Smooth muscle cell (in vitro differentiated cells): ENCODE data around the gene PIGQ. TPM values are rescaled to one million over a fixed set of nuclear protein-coding genes. Genes with fewer than 3 reads are reported as not detected.

Experiments
- DNase-seq: peaks from one replicate; lab custom pipeline; 2025; ENCODE audit not compliant: unreplicated experiment; lab: John Stamatoyannopoulos, UW
- H2AFZ ChIP-seq: fragments of 200-600 bp; sonication (generic); 2 replicates; pipeline ENCODE4 v1.6.0; 2016; ENCODE audit warnings: antibody characterized with exemption, low read depth, mild to moderate bottlenecking
- H3F3A ChIP-seq: fragments of 200-600 bp; sonication (generic); 2 replicates; pipeline ENCODE4 v1.6.0; 2017; ENCODE audit warnings: antibody characterized with exemption, low read depth
- H3K27ac ChIP-seq: fragments of 200-600 bp; sonication (generic); 2 replicates; pipeline ENCODE4 v1.5.1; 2016; ENCODE audit warnings: low read depth, mild to moderate bottlenecking
- H3K27me3 ChIP-seq: fragments of 200-600 bp; sonication (generic); 2 replicates; pipeline ENCODE4 v1.6.1; 2016; ENCODE audit warnings: low read depth, mild to moderate bottlenecking
- H3K36me3 ChIP-seq: fragments of 200-600 bp; sonication (generic); 2 replicates; pipeline ENCODE4 v1.5.1; 2016; ENCODE audit warnings: low read depth
- H3K4me1 ChIP-seq: fragments of 200-600 bp; sonication (generic); 2 replicates; pipeline ENCODE4 v1.5.1; 2016; ENCODE audit warnings: low read depth
- H3K4me2 ChIP-seq: fragments of 200-600 bp; sonication (generic); 2 replicates; pipeline ENCODE4 v1.6.0; 2016; ENCODE audit warnings: mild to moderate bottlenecking
- H3K4me3 ChIP-seq: fragments of 200-600 bp; sonication (generic); 2 replicates; pipeline ENCODE4 v1.5.1; 2016; ENCODE audit warnings: mild to moderate bottlenecking
- H3K79me2 ChIP-seq: fragments of 200-600 bp; sonication (generic); 2 replicates; pipeline ENCODE4 v1.6.0; 2016; ENCODE audit warnings: low read depth, mild to moderate bottlenecking
- H3K9ac ChIP-seq: fragments of 200-600 bp; sonication (generic); 2 replicates; pipeline ENCODE4 v1.6.0; 2016; ENCODE audit warnings: low read depth
- H3K9me3 ChIP-seq: fragments of 200-600 bp; sonication (generic); replicated peaks from 2 replicates; pipeline ENCODE4 v1.5.1; 2016; ENCODE audit warnings: low read depth
- H4K20me1 ChIP-seq: fragments of 200-600 bp; sonication (generic); 2 replicates; pipeline ENCODE4 v1.6.0; 2016; ENCODE audit warnings: low read depth
- WGBS: methylation state at CpG from one replicate; pipeline ENCODE4 v1.1.7; 2016; ENCODE audit warnings: low lambda C conversion rate; 5-methylcytosine and 5-hydroxymethylcytosine counted together
- polyA plus RNA-seq: library from polyadenylated mRNA; unstranded; fragments of >200 nt; fragmentation: Nextera tagmentation; extraction: Ambion mirVana; gene quantifications from 2 replicates; pipeline ENCODE4 v1.2.1, GENCODE V29; 2016
- total RNA-seq: library from RNA; depleted of rRNA; stranded (reverse); fragments of >200 nt; gene quantifications from 2 replicates; pipeline ENCODE4 v1.2.3, GENCODE V29; 2014
- TF ChIP-seq, protein P1 (sequence below): fragments of 200-600 bp; sonication (generic); IDR thresholded peaks from 2 replicates; pipeline ENCODE4 v1.5.1; 2017; ENCODE audit warnings: borderline replicate concordance, mild to moderate bottlenecking, antibody characterized with exemption; ENCODE audit not compliant: insufficient read depth, poor library complexity, severe bottlenecking

Gene PIGQ
- total and polyA plus RNA-seq, 2 experiments from 2014 or later, result 21.0 to 45.7 TPM

GRCh38 chr16:559411-560203, 10.2 kb upstream of the PIGQ start:
- H3K4me3 ChIP-seq, result no peak overlapping the region
- H3K9ac ChIP-seq, result no peak overlapping the region
- H2AFZ ChIP-seq, result no peak overlapping the region
- no peak for DNase-seq
- H3K4me2 ChIP-seq, result no peak overlapping the region
- H3K79me2 ChIP-seq, result no peaks in the 10 kb centered on the region
- no peaks in the 10 kb centered on the region for H3F3A ChIP-seq
- no peaks in the 10 kb centered on the region for H4K20me1 ChIP-seq
- H3K9me3 ChIP-seq, result no peaks in the 10 kb centered on the region
- H3K36me3 ChIP-seq, result no peaks in the 10 kb centered on the region
- no peak overlapping the region for H3K27ac ChIP-seq
- peaks cover 41% of the 10 kb centered on the region for H3K27me3 ChIP-seq
- 23% methylated on average over 30 of the region's 62 CpGs for WGBS
- TF ChIP-seq, protein P1, sequence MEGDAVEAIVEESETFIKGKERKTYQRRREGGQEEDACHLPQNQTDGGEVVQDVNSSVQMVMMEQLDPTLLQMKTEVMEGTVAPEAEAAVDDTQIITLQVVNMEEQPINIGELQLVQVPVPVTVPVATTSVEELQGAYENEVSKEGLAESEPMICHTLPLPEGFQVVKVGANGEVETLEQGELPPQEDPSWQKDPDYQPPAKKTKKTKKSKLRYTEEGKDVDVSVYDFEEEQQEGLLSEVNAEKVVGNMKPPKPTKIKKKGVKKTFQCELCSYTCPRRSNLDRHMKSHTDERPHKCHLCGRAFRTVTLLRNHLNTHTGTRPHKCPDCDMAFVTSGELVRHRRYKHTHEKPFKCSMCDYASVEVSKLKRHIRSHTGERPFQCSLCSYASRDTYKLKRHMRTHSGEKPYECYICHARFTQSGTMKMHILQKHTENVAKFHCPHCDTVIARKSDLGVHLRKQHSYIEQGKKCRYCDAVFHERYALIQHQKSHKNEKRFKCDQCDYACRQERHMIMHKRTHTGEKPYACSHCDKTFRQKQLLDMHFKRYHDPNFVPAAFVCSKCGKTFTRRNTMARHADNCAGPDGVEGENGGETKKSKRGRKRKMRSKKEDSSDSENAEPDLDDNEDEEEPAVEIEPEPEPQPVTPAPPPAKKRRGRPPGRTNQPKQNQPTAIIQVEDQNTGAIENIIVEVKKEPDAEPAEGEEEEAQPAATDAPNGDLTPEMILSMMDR, result no peak
- H3K4me1 ChIP-seq, result no peaks in the 10 kb centered on the region

GRCh38 chr16:560204-560700, 9.5 kb upstream of the PIGQ start, which contains the start of gene PRR35:
Gene PRR35 (plus strand): TSS chr16:560394. CDS start chr16:563295, 2,901 bp downstream.
- Histone ChIP-seq H3K27me3 (peaks cover 41% of the 10 kb centered on the region), H3K4me1 (peaks cover under 1% of the 10 kb centered on the region), H3K79me2 (no peaks in the 10 kb centered on the region), H3K4me2 (no peak within 1 kb of the TSS), H3K9me3 (no peaks in the 10 kb centered on the region), H3K36me3 (no peaks in the 10 kb centered on the region), H3K4me3 (no peak within 1 kb of the TSS), H2AFZ (no peak within 1 kb of the TSS), H3K27ac (no peak within 1 kb of the TSS), H3K9ac (no peak within 1 kb of the TSS), H3F3A (no peaks in the 10 kb centered on the region), H4K20me1 (no peaks in the 10 kb centered on the region)
- WGBS, result 0% methylated on average over 3 of the region's 84 CpGs
- no peak for DNase-seq
- TF ChIP-seq, protein P1, result no peak

GRCh38 chr16:560701-561412, 8.9 kb upstream of the PIGQ start:
- Histone ChIP-seq H3K4me2 (no peak overlapping the region), H3F3A (no peaks in the 10 kb centered on the region), H3K4me3 (no peak overlapping the region), H3K36me3 (no peaks in the 10 kb centered on the region), H3K79me2 (no peaks in the 10 kb centered on the region), H3K9ac (no peak overlapping the region), H2AFZ (no peak overlapping the region), H3K27ac (no peak overlapping the region), H3K9me3 (no peaks in the 10 kb centered on the region), H4K20me1 (no peaks in the 10 kb centered on the region), H3K4me1 (peaks cover 6% of the 10 kb centered on the region), H3K27me3 (peaks cover 41% of the 10 kb centered on the region)
- TF ChIP-seq, protein P1, result no peak
- WGBS, result 70% methylated on average over 27 of the region's 54 CpGs
- no peak for DNase-seq
